Spleen (tissue), 7 donors: ENCODE data around the gene FAM204A.

ENCODE experiments used
- POLR2A ChIP-seq, 3 donors: fragments of 450-650 bp; IDR thresholded peaks; one replicate each; pipeline ENCODE4 v1.5.1; 2017; ENCODE audit warnings: antibody characterized with exemption in 3 of 3, mild to moderate bottlenecking in 1 of 3
- POLR2AphosphoS5 ChIP-seq, 3 donors: sonication (generic); formaldehyde crosslinking; IDR thresholded peaks; one replicate each; pipeline ENCODE4 v1.5.1; 2017; ENCODE audit warnings: antibody characterized with exemption in 3 of 3
- TF ChIP-seq, protein P1 (sequence below), 11 experiments: fragments of 200-600 bp in 7 of 11; fragments of 450-650 bp in 4 of 11; sonication (generic) in 4 of 11; IDR thresholded peaks in 8 of 11; conservative IDR thresholded peaks in 3 of 11; 1 replicate in 7 of 11; 2 replicates in 4 of 11; pipeline versions ENCODE4 v1.4.0 to v1.8.0; 2016 to 2021; ENCODE audit warnings: antibody characterized with exemption in 11 of 11, inconsistent platforms in 4 of 11, mild to moderate bottlenecking in 1 of 11
- donor health status: DM: no; HTN: no; CAD: no; lungs with moderate emphysema.
- donor health status: DM: no; HTN: no; CAD: no.
- donor health status: DM: no; HTN: no; CAD: no.

DNA sequence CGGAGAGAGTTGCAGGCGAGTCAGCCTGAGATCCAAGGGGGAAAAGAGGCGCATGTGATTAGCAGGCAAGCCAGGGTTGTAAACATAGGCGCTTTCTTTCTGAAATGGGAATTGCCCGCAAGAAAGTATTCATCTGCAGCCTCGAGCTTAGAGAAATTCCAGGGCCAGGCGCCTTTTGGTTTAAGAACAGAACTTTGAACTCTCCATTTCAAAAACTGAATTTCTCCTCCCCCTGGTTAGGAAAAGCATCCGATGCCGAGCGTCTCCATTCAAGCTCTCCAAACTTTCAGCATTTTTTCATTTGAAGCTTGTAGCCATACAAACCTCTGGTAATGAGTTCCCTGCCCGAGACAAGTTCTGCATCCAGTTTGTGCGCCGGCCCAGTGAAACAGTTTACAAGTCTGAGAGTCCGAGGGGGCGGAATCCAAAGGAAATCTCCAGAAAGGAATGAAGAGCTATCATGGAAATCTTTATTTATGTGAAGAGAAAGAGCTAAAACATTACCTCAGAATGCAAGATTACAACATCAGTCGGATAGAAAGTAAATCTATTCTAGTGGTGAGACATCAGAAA lies 69.9 kb downstream of the FAM204A start:
- TF ChIP-seq, protein P1, sequence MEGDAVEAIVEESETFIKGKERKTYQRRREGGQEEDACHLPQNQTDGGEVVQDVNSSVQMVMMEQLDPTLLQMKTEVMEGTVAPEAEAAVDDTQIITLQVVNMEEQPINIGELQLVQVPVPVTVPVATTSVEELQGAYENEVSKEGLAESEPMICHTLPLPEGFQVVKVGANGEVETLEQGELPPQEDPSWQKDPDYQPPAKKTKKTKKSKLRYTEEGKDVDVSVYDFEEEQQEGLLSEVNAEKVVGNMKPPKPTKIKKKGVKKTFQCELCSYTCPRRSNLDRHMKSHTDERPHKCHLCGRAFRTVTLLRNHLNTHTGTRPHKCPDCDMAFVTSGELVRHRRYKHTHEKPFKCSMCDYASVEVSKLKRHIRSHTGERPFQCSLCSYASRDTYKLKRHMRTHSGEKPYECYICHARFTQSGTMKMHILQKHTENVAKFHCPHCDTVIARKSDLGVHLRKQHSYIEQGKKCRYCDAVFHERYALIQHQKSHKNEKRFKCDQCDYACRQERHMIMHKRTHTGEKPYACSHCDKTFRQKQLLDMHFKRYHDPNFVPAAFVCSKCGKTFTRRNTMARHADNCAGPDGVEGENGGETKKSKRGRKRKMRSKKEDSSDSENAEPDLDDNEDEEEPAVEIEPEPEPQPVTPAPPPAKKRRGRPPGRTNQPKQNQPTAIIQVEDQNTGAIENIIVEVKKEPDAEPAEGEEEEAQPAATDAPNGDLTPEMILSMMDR (IDR thresholded peaks at IDR 0.05 in 8 of 11, conservative IDR thresholded peaks at IDR 0.05 in 3 of 11), result no peak
- TF ChIP-seq POLR2AphosphoS5 (IDR thresholded peaks at IDR 0.05), result no peak
- no peak for TF ChIP-seq POLR2A (IDR thresholded peaks at IDR 0.05)
